GM18907 (cell line): ENCODE data around the gene AUTS2.

Experiments
- ATAC-seq: cut with Tn5 transposase; IDR thresholded peaks from one replicate; pipeline ENCODE4 v1.9.1; 2021; ENCODE audit warnings: mild to moderate bottlenecking, moderate library complexity; ENCODE audit not compliant: unreplicated experiment

Gene AUTS2

DNA sequence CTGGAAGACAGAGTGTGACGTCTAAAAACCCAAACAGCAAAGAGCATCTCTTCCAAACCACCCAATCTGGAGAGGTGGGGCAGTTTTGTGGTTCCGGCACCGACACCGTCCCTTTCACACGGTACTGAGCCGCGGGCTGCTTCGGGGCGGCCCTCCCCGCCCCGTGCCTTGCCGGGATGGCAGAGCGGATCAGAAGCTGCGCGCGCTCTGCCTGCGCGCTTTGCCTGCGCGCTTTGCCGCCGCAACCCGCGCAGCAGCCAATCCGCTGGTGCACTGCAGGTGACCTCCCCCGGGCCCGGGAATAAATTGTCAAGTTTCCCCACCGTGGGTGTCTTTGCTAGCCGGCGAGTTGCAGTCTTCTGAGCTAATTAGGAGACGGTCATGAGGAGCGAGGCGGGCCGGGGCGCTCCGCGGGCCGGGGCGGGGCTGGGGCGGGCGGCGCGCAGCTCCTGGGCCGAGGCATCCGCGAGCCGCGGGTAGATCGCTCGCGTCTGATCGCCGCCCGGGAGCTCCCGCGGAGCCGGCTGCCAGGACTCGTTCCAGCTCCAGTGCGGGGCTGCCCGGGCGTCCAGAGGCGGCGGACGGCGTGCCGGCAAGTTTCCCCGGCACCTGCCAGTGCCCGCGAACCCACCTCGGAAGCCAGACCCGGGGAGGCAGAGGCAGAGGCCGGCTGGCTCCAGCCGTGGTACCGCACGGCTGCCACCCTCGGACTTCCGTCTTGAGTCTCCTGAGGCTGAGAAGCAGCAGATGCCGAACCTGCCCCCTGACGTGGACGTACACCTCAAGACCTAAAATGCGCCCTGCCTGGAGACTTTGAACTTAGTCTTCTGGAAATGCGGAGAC lies 997.7 kb downstream of the AUTS2 start:
- no peak for ATAC-seq

DNA sequence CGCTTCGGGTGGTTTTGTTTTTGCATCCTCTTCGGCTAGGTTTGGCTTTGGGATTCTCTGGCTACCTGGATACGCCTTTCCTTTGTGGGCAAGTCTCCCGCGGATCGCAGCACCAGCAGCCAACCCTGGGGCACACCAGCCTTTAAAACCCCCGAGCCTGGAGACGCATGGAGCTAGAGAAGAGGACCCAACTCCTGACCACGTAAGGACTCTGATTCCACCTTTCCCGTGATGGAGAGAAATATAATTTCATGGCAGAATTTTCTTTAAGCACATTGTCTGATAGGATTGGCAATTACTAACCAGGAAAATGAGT lies 998.3 kb downstream of the AUTS2 start:
- no peak for ATAC-seq

DNA sequence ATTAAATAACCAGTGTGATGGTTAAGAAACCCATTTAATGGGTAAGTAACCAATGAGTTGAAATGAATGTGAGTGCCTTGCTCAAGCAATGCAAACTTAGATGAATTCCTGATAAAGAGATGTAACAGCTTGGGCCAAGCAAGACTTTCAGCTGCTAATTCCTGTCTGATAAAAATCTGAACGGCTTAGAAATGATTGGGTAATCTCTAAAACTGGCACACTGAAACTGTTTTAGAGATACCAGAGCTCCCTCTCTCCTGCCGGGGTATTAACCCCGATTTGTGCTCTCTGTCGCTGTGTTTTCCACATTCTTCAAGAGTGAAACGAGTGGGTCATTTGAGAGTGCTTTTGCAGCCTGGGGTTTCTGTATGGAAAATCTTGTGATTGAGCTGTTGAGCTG lies 998.8 kb downstream of the AUTS2 start:
- no peak for ATAC-seq

DNA sequence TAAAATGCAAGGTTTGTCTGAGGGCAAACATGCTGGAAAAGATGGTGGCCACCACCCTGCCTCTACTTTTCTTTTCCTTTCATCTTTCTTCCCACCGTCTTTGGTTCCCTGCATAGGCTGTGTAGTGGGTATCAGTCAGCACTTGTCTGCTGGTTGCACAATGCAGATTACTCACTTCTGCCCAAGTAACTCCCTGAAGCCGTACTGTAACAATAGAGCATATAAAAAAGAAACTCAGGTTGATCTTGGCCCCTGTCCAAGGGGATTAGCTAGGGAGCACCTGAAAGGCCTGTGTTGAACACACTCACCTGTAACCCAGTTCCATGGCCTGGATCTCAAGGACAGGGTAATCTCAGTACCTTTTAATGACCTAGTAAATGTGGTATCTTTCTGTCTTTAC lies 1000.7 kb downstream of the AUTS2 start:
- no peak for ATAC-seq

DNA sequence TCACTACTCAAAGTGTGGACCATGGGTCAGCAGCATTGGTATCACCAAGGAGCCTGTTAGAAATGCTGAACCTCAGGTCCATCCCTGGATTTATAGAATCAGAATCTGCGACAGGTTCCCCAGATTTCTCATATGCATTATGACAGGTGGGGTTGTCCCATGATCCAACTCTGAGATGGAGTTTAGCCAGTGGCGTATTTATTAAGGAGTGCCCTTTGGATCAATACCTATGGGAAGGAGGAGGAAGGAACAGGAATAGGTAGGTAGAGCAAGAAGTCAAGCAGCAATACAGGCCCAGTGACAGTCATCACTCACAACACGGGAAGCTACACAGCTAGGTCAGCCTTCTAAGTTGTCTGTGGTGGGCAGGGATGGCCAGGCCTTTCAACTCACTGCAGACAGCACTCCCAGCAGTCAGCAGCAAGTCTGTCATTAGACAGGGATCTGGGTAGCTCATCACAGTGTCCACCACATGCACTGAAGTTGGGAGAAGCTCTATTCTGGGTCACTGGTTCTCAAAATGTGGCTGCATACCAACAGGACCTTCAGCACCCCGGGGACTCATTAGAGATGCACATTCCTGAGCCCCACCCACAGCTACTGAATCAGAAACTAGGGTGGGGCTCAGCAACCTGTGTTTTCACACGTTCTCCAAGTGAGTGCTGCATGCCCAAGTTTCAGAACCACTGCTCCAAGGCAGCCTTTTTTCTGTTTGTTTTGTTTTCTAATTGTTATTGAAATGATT lies 1001.3 kb downstream of the AUTS2 start:
- ATAC-seq, result no peak

DNA sequence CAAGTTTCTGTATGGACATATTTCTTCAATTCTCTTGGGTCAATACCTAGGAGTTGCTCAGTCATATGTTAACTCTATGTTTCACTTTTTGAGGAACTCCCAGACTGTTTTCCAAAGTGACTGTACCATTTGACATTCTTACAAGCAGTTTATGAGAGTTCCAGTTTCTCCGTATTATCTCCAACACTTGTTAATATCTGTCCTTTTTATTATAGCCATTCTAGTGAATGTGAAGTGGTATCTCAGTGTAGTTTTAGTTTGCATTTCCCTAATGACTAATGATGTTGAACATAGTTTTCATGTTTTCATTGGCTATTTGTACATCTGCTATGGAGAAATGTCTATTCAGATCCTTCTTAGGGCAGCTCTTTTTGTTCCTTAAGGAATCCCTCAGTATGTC lies 1002.7 kb downstream of the AUTS2 start:
- ATAC-seq, result no peak

DNA sequence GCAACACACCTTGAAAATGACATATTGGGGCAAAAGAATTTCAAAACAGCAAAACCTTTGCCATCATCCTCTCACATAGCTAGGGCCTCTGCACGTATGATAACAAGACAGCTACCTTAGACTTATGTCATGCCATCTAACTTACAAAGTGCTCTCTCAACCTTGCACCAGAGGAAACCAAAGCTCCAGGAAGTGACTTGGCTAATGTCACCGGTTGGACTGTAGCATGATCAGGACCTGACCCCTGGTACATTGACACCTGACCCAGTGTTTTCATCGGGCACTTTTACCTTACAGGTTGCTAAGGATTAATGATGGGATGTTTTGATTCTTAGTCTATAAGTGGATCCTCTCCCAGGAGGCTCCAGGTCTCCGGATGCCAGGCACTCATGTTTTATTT lies 1003.8 kb downstream of the AUTS2 start:
- no peak for ATAC-seq

DNA sequence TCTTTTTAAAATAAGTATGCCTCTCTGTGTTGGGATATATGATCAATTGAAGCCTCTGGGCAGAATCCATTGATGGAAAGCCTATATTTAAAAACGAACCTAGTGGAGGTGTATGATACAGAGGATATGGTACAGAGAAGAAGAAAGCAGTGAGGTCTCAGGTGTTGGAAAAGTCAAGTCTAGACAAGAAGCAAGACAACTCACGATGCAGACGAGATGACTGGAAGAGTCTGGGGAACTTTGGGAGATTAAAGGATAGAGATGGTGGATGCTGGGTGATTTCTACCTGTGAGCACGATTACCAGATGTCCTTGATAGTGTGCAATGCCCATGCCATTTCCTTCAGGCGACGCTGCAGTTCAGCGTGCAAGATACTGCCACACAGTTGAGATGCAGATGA lies 1009.0 kb downstream of the AUTS2 start:
- no peak for ATAC-seq

DNA sequence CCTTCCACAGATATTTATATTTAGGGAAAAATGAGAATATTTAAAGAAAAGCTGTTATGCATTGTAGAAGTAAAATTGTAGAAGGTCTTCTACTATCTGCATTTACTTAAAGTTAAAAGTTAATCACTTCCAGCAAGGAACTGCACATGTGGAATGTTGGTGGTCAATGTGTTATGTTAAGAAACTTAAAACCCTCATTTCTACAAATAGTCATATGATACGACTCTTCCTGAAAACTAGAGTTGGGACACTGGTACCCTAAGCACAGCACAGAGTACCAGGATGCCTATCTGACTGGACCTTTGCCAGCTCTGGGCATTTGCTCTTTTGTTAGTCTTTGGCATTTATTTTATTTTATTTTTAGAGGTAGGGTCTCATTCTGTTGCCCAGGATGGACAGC lies 1009.5 kb downstream of the AUTS2 start:
- ATAC-seq, result no peak

DNA sequence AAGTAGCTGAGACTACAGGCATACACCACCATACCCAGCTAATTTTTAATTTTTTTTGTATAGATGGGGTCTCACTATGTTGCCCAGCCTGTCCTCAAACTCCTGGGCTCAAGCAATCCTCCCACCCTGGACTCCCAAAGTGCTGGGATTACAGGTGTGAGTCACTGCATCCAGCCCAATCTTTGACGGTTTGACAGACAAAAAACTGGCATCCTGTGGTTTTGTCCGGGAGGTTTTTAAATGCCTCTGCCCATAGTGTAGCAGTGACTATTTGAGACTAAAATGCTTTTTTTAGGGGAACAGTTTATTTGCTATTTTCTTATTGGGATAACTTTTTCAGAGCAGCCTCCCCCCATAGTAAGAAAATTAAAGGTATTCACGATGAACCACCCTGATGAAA lies 1010.0 kb downstream of the AUTS2 start:
- no peak for ATAC-seq

DNA sequence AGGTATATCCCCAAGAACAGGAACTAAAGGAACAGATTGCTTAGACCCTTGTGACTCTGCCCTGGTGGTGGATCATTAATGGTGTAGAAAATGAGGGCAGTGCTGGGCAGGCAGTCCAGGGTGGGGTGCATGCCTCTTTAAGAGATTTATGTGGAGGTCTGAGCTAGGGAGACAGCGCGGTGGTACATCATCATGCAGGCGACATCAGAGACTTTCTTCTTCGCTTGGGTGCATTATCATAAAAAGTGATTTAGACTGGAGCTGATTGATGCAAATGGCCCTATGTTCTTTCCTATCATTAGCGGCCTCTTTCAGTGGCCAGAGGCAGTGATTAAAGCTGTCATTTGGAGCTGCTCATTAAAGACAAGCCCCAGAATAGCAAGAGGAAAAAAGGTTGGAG lies 1014.5 kb downstream of the AUTS2 start:
- no peak for ATAC-seq

DNA sequence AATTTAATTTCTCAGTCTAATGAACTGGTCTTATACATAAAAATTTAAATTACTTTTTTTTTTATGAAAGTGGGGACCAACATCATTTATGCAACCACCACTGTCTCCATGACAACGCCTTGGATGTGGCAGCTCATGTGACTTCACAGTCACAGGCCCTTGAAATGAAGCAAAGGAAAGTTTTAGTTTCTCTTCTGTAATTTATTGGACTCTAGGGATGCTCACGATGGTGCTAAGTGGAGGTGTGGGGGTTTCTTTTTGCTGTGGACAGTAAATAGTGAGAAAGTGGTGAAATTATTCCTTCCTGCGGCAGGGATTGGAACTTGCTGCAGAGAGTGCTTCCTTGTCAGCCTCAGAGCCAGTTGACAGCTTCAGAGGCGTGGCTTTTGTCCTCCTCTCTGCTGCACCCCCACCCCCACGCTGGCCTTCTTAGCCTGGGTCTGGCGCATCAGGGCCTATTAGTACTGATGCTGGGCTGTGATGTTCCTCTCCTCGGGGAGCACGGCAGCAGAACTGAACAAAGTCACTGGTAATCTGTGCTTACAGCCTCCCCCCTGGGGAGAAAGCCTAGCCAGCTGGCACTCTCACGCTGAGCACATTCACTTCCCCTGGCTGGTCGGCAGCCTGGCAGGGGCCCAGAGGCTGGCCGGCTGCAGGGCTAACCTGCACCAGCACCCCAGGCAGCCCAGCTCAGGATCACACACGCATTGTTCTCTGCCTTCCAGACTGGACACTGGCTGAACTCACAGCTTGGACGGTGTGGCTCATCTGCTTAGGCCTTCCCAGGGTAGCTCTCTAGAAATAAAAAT lies 1016.2 kb downstream of the AUTS2 start:
- ATAC-seq, result no peak

DNA sequence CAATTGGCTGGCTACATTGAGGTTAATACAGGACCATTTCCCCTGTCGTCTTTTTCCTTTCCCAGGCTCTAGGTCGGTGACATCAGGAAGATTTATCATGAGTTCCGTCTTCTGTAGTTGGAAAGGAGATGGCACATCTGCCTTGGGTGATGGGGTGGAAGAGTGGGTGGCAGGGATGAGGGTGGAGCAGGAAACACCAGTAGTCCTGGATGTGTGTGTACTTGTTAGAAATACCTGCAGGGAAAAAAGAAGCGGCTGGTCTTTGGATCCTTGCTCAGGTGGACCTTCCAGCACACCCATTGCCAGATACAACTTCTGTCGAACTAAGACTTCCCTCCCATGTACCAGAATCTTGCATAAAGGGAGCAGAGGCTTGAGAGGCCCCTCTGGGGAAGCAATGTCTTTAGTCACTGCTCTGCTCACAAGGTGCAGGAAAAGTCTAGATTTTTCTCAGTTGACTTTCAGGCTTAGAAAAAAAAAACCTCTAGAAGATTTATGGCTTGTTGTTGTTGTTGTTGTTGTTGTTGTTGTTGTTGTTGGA lies 1016.9 kb downstream of the AUTS2 start:
- no peak for ATAC-seq

DNA sequence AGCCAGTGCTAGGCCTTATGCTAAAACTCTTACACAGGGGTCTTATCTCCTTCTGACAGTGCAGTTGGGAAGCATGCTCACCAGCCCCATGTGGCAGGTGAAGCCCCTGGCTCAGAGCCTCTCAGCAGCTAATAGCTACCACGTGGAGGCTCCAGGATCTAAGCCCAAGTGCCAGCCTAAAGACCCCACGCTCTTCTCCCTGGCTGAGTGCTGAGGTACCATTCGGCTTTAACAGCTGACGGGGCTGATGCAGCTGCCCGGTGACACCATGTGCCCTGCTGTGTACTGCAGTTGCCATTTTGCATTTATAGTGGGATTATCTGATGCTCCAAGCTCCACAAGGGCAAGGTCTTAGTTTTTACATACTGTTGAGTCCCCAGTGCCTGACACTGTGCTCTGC lies 1017.9 kb downstream of the AUTS2 start:
- no peak for ATAC-seq

DNA sequence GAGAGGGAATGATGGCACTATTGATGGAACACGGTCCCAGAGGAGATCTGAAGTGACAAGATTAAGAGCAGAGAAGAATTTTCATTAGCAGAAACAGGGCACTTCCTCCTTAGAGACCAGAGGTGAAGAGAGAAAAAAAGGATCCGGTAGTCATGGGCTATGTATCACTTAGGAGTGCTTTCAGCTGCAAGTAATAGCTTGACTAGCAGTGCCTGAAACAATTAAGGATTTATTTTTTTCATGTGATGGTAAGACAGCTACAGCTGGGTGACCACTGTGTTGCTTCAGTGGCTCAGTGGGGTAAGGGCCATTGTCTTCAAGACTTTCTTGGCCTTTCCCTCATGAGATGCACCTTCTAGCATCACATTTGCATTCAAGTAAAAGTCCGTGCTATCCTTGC lies 1018.5 kb downstream of the AUTS2 start:
- ATAC-seq, result no peak

DNA sequence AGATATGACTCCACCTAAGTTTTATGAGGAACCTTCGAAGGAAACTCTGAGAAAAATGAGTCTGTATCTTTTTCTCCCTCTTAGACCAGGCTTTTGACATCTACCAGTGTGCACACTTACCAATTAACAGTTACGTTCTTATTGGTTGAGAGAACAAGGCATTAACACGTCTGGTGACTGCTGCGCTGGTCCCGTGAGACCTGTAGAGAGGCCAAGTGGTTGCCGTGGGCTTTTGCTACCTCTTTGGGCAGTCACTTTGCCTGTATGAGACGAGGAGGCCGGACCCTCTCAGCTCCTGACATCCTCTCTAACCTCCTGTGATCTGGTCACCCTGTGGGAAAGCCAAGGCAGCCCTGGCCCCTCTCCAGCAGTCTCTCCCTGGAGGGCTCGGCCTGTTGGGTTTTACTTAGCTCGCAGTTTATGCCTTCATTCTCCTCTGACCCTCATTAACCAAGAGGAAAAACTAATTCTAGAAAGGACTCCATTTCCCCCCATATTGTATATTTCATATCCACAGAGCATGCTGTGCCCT lies 1019.8 kb downstream of the AUTS2 start:
- no peak for ATAC-seq

DNA sequence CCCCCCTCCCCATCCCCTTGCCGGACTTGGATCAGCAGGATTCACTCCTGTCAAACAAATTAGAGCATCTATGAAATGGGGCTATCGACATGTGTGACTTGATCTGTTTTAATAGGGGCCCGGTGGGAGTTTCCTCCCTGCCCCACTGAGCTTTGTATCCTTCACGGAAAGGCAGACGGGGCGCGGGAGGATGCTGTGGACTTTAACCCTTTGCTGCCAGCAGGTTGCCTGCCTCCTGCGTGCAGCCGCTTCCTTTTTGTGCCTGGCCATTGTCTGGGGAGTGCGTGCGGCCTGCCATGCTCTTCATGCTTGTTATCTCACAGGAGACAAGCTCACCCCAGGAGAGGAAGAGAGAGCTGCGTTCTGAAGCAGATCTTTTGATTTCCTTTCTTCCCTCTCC lies 1020.9 kb downstream of the AUTS2 start:
- no peak for ATAC-seq

DNA sequence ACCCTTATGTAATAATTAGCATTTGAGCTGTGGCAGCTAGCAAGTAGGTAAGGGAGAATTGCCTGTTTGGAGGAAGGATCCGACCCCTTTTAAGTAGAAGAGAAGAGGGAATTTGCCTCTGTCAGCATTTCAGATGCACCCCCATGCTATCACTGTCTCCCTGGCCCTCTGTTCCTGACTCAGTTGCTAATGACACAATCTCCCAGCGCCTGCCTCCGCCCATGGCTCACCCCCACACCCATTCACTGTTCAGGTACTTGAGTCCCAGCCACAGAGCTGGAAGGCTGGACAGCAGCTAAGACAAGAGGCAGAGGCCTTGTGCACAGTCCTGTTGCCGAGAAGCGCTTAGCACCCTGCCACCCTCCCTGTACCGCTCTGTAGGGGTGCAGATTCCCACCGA lies 1021.4 kb downstream of the AUTS2 start:
- no peak for ATAC-seq

DNA sequence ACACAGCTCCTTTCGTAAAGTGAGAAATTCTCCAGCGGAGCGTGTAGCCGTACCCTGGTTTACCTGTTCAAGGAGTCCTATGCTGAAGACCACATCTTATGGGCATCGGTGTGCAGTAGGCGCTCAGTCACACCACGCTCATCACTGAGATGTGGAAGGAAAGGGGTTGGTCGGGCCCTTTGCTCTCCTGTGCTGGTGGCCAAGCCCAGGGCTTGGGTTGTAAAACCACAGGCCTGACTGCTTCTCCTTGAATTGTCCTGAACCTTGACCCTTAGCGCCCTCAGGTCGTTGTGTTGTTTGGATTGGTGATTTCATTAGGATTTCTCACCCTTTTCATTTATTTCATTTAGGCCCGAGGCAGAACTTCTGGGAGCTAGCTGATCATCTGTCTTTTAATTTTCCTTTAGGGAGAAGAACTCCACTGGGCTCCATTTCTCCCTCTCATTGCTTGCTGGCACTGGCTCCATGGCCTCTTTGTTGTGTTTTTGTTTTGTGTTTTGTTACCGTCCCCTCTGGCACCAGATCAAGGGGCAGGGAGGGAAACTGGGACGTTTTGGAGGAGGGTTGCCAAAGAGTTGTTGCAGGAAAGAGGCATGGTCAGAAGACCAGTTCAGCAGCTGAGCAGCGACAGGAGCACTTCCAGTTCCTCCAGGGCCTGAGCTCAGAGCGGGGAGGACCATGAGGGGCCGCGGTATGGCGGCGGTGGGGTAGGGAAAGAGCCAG lies 1022.2 kb downstream of the AUTS2 start:
- no peak for ATAC-seq

DNA sequence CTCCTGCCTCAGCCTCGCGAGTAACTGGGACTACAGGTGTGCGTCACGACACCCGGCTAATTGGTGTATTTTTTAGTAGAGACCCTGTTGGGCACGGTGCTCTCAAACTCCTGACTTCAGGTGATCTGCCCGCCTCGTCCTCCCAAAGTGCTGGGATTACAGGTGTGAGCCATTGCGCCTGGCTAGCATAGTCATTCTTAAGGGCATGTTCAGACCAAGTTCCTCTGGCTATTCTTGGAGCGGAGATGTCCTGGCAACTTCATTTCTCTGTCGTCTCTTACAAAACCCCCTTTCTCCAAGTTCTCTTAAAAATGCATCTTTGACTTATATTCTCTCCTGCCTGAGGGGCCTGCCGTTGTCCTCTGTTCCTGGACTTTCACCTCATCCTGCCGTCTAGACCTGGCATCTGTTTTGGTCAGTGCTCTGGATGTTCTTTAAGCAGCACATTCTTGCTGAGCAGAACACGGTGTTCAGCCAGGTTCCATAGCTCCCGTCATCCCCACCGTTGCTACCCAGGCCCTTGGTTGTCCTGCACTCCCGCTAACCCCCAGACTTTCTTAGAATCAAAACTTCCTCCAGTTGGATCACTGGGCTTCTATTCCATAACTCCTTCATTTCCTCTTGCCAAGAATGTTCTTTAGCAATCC lies 1023.8 kb downstream of the AUTS2 start:
- no peak for ATAC-seq
